Tongue (tissue), 3 donors: ENCODE data around the gene MYH10. TPM values are rescaled to one million over a fixed set of nuclear protein-coding genes. Genes with fewer than 3 reads are reported as not detected.

ENCODE experiments used
- DNase-seq: peaks from one replicate; pipeline ENCODE4 v3.0.0-alpha.2; 2015
- small RNA-seq: library from RNA; depleted of rRNA; stranded (forward); fragments of <200 nt; gene quantifications from one replicate; pipeline ENCODE3, GENCODE V24; 2014; ENCODE audit warnings: low replicate concordance
- total RNA-seq: library from RNA; depleted of rRNA; stranded (reverse); fragments of >200 nt; gene quantifications from one replicate; pipeline ENCODE4 v1.2.3, GENCODE V29; 2014

The MYH10 gene
- total RNA-seq, 1 donor from 2014 or later = 86.1 TPM

DNA sequence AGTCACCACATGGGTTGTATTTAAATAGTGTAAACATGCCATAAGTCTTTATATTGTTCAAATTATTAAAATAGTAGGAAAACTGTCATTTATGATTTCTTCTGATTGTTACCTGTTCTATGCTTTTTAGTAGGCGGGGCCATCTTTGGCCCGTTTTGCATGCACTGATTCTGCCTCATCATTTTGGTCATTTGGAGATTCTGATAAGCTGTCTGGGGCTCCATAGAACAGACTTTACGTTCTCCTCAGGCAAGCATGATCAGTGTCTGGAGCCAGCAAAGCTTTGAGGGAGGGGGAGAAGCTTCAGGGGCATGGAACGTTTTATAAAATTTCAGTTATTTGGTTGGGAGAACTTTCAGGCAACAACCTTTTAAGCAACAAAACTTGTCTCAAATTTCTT lies 186.0 kb downstream of the MYH10 start:
- DNase-seq = no peak

DNA sequence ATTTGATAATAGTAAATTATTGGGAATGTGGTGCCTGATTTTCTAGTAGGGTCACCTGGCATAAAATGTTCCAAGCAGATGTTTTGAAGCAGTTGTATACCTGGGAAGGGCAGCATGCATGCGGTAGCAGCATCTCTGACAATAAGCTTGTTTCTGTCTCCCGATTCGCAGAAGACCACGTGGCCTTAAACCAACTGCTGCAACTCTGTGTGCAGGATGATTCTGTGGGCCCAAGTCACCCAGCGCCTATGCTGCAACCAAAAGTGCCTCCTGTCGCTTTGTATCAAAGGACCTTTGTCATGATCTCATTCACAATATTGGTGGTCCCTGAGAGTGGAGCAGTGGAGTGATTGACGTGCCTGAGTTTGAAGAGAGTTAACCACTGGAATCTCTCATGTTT lies 186.8 kb downstream of the MYH10 start:
- no peak for DNase-seq

DNA sequence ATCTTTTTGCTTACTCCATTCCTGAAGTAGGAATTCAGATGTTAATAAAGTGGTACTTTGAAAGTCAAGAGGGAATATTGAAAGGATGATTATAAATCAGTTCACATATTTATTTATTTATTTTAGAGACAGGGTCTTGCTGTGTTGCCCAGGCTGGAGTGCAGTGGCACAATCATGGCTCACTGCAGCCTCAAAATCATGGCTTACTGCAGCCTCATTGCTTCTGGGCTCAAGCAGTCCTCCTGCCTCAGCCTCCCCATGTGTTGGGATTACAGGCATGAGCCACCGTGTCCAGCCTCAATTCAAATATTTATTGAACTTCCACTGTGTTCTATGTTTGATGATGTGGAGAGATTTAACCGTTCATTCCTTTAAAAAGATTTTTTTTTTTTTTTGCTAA lies 188.2 kb downstream of the MYH10 start:
- no peak for DNase-seq

DNA sequence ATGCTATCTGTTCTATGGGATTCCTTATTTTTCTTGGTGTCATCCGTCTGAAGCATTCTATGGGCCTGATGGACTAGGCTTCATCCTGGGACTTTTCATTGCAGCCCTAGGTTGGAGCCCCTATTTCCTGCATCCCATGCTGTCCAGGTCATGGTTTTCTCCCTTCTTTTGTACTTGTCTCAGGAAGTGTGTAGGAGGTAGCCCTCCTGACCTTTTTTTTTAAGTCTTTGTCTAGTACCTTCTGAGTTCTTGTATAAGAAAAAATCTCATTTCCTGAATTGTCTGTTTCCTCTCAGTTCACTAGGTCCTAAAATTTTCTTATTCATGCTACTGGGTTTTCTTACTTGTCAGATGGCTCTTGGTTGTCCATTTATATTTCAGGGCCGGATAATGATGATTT lies 188.8 kb downstream of the MYH10 start:
- no peak for DNase-seq

DNA sequence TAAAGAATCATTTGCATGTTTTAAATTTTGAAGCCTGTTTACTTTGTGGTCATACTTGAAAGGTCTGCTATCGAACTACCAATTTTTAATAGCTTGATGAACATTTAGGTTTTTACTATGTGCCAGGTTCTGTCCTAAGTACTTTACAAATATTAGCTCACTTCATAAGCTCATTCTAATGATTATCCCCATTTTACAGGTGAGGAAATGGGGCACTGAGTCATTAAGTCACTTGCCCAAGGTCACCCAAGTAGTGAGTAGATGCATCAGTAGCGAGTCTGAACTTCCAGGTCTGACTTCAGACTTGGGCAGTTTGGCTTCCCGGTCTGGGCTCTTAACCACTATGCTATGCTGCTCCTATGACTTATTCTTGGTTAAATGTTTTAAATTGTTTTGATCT lies 190.8 kb downstream of the MYH10 start:
- no peak for DNase-seq

DNA sequence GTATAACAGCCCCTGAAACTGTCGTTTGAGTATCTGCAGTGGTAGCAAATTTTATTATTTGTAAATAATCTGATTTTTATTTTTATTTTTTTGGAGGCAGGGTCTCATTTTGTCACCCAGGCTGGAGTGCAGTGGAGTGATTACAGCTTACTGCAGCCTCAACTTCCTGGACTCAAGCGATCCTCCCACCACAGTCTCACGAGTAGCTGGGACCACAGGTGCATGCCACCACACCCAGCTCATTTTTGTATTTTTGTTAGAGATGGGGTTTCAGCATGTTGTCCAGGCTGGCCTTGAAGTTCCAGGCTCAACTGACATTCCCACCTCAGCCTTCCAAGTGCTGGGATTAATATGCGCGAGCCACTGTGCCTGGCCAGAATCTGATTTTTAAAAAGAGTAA lies 192.1 kb downstream of the MYH10 start:
- DNase-seq = no peak

DNA sequence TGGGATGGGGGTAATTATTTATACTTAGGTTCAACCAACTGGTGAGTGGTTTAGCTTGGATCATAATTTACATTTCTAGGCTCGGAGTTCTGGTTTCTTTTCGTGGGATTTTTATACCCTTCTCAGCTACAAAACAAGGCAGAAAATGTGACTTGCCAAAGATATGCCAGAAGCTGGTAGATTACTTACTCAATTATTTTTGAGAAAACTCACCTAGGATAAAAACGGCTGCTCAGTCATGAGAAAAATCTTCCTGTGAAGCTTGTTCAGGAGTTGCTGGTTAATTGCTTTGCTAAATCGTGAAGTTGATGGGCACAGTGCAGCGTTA lies 193.7 kb downstream of the MYH10 start:
- no peak for DNase-seq

DNA sequence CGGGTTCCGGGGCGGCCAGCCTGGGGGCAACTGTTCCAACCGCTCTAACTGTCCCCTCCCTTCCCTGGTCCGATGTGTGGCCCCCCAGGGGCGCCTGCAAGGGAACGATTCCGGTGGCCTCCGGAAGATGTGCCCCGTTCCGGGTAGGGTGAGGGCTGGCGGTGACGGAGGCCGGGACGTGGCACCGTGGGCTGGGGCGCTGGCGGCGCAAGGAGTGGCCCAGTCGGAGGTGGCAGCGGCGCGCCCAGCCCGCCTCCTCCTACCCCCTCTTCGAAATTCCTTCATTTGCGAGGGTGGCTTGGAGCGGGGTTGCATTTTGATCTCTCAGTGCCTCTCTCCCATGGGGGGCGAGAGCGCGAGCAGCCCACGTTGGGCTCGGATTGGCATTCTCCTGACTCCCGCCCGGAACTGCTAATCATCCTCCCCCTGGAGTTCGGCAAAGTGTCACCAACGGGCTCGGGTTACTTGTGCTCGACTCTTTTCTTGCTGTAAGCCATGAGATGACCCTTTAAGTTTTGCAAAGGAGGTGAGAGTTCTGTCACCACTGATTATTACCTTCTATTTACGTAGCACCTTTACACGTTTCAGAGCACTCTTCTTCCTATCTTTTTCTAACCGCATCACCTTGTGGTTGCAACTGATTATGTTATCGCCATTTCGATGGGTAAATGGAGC lies 194.2 kb downstream of the MYH10 start:
- peak; percentile 74 for DNase-seq

DNA sequence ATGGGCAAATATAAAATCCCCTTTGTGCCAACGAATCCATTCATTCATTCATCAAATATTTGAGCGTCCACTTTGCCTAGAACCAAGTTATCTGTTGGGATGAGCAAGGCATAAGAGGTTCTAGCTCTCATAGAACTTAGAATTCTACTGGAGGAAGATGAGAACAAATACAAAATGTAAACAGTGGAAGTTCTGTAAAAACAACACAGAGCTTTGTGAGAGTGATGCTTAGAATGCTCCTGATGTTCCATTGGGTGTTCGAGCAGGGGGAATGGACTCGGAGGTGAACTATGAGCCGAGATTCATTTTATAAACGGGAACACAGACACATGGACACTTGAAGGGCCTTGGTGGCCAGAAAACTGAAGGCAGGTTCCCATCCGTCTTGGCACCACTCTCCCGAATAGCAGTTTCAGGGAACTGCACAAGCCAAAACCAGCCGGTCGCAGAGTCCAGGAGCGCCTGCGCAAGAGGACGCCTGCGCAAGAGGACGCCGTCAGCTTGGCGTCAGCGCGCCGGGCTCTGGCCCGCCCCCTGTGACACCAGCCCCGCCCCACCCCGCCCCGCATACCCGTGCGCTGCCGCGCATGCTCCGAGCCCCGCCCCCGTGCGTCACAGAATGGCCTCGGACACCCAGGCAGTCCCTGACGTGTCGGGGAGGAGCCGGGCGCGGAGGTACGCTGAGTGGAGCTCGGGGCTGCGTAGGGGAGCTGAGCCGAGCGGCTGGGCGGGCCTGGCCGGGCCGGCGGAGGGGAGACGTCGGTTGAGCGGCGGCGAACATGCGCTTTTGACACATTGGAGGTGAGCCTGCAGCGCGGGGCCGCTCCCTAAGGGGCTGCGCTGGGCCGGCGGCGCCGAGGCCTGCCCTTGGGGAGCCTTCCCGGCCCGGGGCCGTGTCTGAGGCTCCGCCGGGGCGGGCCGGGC lies 195.0 kb downstream of the MYH10 start, which contains the start of gene NDEL1:
NDEL1 (plus strand) TSS at position 640 of the 924 bp plus-strand sequence. CDS start 8,388 bp downstream, outside the sequence.
- peak; percentile 99 for DNase-seq

DNA sequence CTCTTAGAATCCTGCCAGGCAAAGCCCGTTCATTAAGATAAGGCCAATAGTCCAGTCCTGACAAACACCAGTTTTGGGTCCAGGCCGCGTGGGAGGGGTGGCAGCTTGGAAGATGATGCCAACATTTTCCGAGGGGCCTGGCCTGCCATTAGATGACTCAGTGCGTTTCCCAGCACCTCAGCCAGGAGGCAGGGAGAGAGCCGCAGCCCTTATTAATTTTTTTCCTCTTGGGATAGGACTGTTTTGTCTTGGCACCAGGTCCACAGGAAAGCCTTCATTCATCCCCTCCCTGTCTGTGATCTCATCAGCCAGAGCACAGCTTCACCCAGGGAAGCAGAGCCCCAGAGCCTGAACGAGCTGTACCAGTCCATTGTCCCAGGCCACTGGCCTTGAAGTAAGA lies 199.6 kb downstream of the MYH10 start:
- DNase-seq = no peak

DNA sequence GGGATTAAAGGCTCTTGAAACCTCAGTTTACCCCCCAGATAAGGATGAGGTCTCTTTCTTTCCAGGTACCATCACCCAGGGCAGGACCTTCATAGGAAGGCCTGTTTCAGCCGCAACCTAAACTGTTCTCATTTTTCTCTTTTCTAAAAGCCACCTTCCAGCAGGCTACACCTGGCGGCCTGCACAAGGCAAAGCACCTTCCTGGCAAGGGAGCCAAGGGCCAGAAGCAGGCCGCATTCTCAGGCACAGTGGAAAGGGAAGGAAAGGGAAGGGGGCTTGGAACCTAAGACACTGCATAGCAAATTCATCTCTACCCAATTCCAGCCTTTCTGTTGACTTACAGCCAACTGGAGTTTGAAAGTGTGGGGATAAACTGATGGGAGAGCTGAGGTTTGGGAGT lies 203.7 kb downstream of the MYH10 start:
- no peak for DNase-seq

DNA sequence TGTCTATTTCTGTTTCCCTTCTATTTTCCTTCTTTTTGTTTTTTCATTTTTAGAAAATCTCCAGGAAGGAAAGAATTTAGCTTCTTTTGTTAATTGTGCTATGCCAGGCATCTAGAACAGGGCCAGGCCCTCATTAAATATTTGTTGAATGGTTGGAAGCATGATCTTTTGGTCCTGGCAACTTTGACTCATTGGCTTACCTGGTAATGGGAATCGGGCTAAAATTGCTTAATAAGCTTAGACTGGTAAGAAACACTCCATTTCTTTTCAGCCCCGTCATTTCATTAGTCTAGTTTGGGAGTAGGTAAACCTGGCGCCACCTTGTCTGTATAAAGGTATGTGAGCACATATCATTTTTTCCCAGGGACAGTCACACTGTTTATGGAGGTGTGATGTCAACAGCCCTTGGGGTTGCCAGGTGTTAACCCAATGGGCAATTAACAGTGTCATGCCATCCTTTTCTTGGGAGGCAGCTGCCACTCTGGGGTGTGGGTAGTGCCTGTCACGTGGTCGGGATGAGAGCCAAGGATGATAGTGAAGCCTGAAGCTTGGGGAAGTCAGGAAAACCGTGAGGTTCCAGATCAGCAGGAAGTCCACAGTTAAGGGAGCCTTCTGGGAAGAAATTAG lies 204.3 kb downstream of the MYH10 start:
- no peak for DNase-seq

Small RNA genes within 50 kb of the gene (small RNA-seq; reads per million reads assigned to genes)
- gene RNU7-43P = not detected

Other genes starting within 250 kb of the MYH10 start
- 4,405 TPM for gene RPL26, start 247.5 kb downstream of the MYH10 start, total RNA-seq
- 0.21 TPM for gene RNF222, start 232.9 kb downstream of the MYH10 start, total RNA-seq
- gene NDEL1, start 194.8 kb downstream of the MYH10 start, total RNA-seq = 48.9 TPM
- gene CCDC42, start 114.1 kb upstream of the MYH10 start, total RNA-seq = not detected
- not detected for gene SPDYE4, start 127.8 kb upstream of the MYH10 start, total RNA-seq
- 0.92 TPM for gene MFSD6L, start 168.6 kb upstream of the MYH10 start, total RNA-seq
- 1.6 TPM for gene PIK3R6, start 236.9 kb upstream of the MYH10 start, total RNA-seq